NOMO-1 treated with DMSO at 0.1 percent for 48 hours (cell line): ENCODE data around the gene NUP210.

ENCODE experiments used
- DNase-seq: peaks from one replicate; lab custom pipeline; 2025; ENCODE audit not compliant: unreplicated experiment; lab: John Stamatoyannopoulos, UW

NUP210 gene

GRCh38 chr3:13294442-13295351, 125.4 kb downstream of the NUP210 start:
- peak; percentile 24 for DNase-seq

- no peak for DNase-seq
Observed at GRCh38 chr3:13292375-13292774, 127.7 kb downstream of the NUP210 start.

GRCh38 chr3:13290941-13291340, 129.2 kb downstream of the NUP210 start:
- no peak for DNase-seq

GRCh38 chr3:13289771-13290285, 130.3 kb downstream of the NUP210 start:
- no peak for DNase-seq

- DNase-seq: no peak
Observed at GRCh38 chr3:13288732-13289718, 131.1 kb downstream of the NUP210 start.

GRCh38 chr3:13287833-13288232, 132.3 kb downstream of the NUP210 start:
- no peak for DNase-seq

GRCh38 chr3:13286873-13287272, 133.2 kb downstream of the NUP210 start:
- no peak for DNase-seq

GRCh38 chr3:13285007-13285567, 135.0 kb downstream of the NUP210 start:
- DNase-seq: no peak

GRCh38 chr3:13283877-13284264, 136.3 kb downstream of the NUP210 start:
- no peak for DNase-seq

- no peak for DNase-seq
Observed at GRCh38 chr3:13282986-13283876, 136.9 kb downstream of the NUP210 start.

GRCh38 chr3:13282358-13282985, 137.7 kb downstream of the NUP210 start:
- no peak for DNase-seq

GRCh38 chr3:13281507-13282357, 138.4 kb downstream of the NUP210 start:
- DNase-seq: no peak

- DNase-seq: no peak
Observed at GRCh38 chr3:13280811-13281506, 139.2 kb downstream of the NUP210 start.

GRCh38 chr3:13280122-13280790, 139.9 kb downstream of the NUP210 start:
- no peak for DNase-seq

GRCh38 chr3:13279532-13279910, 140.6 kb downstream of the NUP210 start:
- DNase-seq: no peak

GRCh38 chr3:13278783-13279531, 141.2 kb downstream of the NUP210 start:
- no peak for DNase-seq
